Jurkat, Clone E6-1 (cell line): ENCODE results near the gene IQSEC1.

ENCODE experiments used
- DNase-seq: peaks from one replicate; pipeline ENCODE4 v3.0.0-alpha.2; 2011; ENCODE audit warnings: low read depth, low spot score
- H3K4me3 ChIP-seq: 2 replicates; pipeline ENCODE4 v1.5.1; 2011; ENCODE audit warnings: mild to moderate bottlenecking, low read length, control low read depth, moderate library complexity

The IQSEC1 gene

GRCh38 chr3:13022348-13023234 is 50.6 kb downstream of the IQSEC1 start:
- H3K4me3 ChIP-seq = no peak overlapping the region
- no peak for DNase-seq

- DNase-seq = no peak
- no peak overlapping the region for H3K4me3 ChIP-seq
Measured at GRCh38 chr3:13021141-13022114, 51.8 kb downstream of the IQSEC1 start.

- no peak overlapping the region for H3K4me3 ChIP-seq
- no peak for DNase-seq
Measured at GRCh38 chr3:13020159-13020750, 53.0 kb downstream of the IQSEC1 start.

- no peak overlapping the region for H3K4me3 ChIP-seq
- no peak for DNase-seq
Measured at GRCh38 chr3:13019243-13020095, 53.8 kb downstream of the IQSEC1 start.

- DNase-seq = no peak
- no peak overlapping the region for H3K4me3 ChIP-seq
Measured at GRCh38 chr3:13018561-13019242, 54.5 kb downstream of the IQSEC1 start.

- H3K4me3 ChIP-seq = no peak overlapping the region
- no peak for DNase-seq
Measured at GRCh38 chr3:13018043-13018451, 55.2 kb downstream of the IQSEC1 start.

GRCh38 chr3:13017361-13018042 is 55.7 kb downstream of the IQSEC1 start:
- no peak overlapping the region for H3K4me3 ChIP-seq
- DNase-seq = no peak

- no peak overlapping the region for H3K4me3 ChIP-seq
Measured at GRCh38 chr3:13016721-13017255, 56.4 kb downstream of the IQSEC1 start.

GRCh38 chr3:13016083-13016720 is 57.0 kb downstream of the IQSEC1 start:
- peak overlapping the region; percentile 58 for H3K4me3 ChIP-seq
- DNase-seq = peak; percentile 88

More at GRCh38 chr3:13016721-13017255, 56.4 kb downstream of the IQSEC1 start:
- DNase-seq = no peak

- DNase-seq = peak; percentile 54
- H3K4me3 ChIP-seq = peak overlapping the region; percentile 58
Measured at GRCh38 chr3:13015286-13016082, 57.7 kb downstream of the IQSEC1 start.

- peak overlapping the region; percentile 58 for H3K4me3 ChIP-seq
- peak; percentile 25 for DNase-seq
Measured at GRCh38 chr3:13014755-13015285, 58.4 kb downstream of the IQSEC1 start.

- DNase-seq = no peak
- no peak overlapping the region for H3K4me3 ChIP-seq
Measured at GRCh38 chr3:13013994-13014754, 59.1 kb downstream of the IQSEC1 start.

GRCh38 chr3:13013566-13013965 is 59.7 kb downstream of the IQSEC1 start:
- H3K4me3 ChIP-seq = no peak overlapping the region

GRCh38 chr3:13013151-13013561 is 60.1 kb downstream of the IQSEC1 start:
- DNase-seq = no peak

More at GRCh38 chr3:13013566-13013965, 59.7 kb downstream of the IQSEC1 start:
- DNase-seq = no peak

GRCh38 chr3:13012221-13012691 is 61.0 kb downstream of the IQSEC1 start:
- H3K4me3 ChIP-seq = no peak overlapping the region
- DNase-seq = no peak

More at GRCh38 chr3:13013151-13013561, 60.1 kb downstream of the IQSEC1 start:
- no peak overlapping the region for H3K4me3 ChIP-seq
